Sigmoid colon (tissue), 4 donors: Measurements from ENCODE around the gene ZNF248.

Source experiments
- EP300 ChIP-seq, 4 donors: sonication (generic); formaldehyde crosslinking; IDR thresholded peaks; one replicate each; pipeline ENCODE4 v1.6.1; 2017; ENCODE audit warnings: antibody characterized with exemption in 4 of 4
- POLR2A ChIP-seq, 2 donors: fragments of 450-650 bp; IDR thresholded peaks; one replicate each; pipeline ENCODE4 v1.6.1; 2016; ENCODE audit warnings: antibody characterized with exemption in 2 of 2, mild to moderate bottlenecking in 2 of 2, moderate library complexity in 2 of 2
- POLR2AphosphoS5 ChIP-seq, 4 donors: sonication (generic); formaldehyde crosslinking; IDR thresholded peaks; one replicate each; pipeline ENCODE4 v1.6.1; 2017; ENCODE audit warnings: antibody characterized with exemption in 4 of 4
- TF ChIP-seq, protein P1 (sequence below), 4 experiments: fragments of 450-650 bp in 3 of 4; fragments of 200-600 bp in 1 of 4; IDR thresholded peaks; one replicate each; pipeline ENCODE4 v1.5.1; 2016 to 2019; ENCODE audit warnings: antibody characterized with exemption in 4 of 4, mild to moderate bottlenecking in 3 of 4, moderate library complexity in 2 of 4

GRCh38 chr10:37871568-37872251 lies 14.3 kb upstream of the ZNF248 start:
- TF ChIP-seq EP300 (IDR thresholded peaks at IDR 0.05) (no peak), POLR2A (IDR thresholded peaks at IDR 0.05) (no peak), POLR2AphosphoS5 (IDR thresholded peaks at IDR 0.05) (no peak)
- TF ChIP-seq, protein P1, sequence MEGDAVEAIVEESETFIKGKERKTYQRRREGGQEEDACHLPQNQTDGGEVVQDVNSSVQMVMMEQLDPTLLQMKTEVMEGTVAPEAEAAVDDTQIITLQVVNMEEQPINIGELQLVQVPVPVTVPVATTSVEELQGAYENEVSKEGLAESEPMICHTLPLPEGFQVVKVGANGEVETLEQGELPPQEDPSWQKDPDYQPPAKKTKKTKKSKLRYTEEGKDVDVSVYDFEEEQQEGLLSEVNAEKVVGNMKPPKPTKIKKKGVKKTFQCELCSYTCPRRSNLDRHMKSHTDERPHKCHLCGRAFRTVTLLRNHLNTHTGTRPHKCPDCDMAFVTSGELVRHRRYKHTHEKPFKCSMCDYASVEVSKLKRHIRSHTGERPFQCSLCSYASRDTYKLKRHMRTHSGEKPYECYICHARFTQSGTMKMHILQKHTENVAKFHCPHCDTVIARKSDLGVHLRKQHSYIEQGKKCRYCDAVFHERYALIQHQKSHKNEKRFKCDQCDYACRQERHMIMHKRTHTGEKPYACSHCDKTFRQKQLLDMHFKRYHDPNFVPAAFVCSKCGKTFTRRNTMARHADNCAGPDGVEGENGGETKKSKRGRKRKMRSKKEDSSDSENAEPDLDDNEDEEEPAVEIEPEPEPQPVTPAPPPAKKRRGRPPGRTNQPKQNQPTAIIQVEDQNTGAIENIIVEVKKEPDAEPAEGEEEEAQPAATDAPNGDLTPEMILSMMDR (IDR thresholded peaks at IDR 0.05): no peak
